ENCODE data around the gene TSSC4.

The TSSC4 gene

DNA sequence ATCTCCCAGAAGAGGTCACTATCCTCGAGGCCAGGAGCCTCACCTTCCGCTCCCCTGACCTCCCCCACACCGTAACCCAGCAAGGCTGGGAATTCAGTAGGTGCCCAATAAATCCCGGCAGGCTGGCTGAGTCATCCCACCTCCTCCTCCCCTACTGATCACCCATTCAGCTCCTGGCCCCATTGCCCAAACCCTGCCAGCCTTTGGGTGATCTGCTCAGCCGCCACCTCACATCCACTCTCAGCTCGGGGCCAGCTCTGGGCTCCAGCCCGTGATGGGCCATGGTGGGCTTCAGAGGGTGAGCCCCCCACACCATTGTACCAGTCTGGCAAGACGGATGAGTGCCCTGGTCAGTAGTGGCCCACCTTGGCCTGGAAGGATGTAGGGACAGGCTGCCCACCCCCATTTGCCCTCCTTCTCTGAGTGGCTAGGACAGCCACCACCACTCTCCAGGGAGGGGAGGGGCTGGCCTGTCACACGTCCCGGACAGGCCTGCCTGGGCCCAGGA is 35.5 kb downstream of the TSSC4 start:
- DNase-seq, result no peak

DNA sequence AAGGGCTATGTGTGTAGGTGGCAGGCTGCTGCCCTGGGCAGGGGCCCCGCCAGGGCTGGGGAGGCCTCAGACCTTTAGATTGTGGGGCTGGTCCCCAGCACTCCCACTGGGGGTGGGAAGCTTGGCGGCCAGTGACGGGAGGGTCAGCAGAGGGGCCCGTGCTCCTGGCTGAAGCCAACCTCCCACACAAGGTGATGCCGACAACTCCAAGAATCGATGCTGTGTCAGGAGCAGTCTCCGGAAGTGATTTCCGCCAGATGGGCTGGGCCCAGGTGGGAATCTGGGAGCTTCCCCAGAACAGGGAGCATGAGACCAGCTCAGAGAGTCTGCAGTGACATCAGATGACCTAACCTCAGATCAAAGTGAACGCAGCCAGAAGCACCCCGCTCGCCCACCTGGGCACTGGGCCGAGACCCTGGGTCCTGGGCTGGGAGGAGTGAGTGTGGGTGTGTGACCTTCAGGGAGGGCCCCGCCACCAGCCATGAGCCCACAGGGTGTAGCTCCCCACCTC is 36.0 kb downstream of the TSSC4 start:
- no peak for DNase-seq

DNA sequence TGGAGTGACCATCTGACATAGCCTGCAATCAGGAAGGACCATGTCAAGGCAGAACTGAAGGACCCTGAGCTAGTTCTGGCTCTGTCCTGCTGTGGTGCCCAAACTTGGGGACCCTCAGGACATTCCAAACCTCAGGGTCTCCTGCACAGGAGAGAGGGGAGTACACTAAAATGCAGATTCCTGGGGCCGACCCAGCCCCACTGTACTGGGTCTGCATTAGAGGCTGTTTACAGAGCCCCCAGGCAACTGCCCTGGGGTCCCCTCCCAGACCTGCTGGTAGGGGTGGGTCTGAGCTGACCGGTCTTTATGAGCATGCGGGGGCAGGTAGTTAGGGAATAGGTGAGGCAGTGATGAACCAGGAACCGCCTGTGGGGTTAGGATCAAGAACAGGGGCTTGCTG is 37.0 kb downstream of the TSSC4 start:
- no peak for DNase-seq

DNA sequence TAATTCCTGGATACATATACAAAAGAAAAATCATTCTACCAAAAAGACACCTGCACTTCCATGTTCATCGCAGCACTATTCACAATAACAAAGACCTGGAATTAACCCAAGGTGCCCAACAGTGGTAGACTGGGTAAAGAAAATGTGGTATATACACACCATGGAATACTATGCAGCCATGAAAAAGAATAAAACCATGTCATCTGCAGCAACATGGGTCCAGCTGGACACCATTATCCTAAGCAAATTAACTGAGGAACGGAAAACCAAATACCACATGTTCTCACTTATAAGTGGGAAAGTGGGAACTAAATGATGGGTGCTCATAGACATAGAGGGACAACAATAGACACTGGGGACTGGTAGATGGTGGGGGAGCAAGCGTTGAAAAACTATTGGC is 39.3 kb downstream of the TSSC4 start:
- no peak for DNase-seq

DNA sequence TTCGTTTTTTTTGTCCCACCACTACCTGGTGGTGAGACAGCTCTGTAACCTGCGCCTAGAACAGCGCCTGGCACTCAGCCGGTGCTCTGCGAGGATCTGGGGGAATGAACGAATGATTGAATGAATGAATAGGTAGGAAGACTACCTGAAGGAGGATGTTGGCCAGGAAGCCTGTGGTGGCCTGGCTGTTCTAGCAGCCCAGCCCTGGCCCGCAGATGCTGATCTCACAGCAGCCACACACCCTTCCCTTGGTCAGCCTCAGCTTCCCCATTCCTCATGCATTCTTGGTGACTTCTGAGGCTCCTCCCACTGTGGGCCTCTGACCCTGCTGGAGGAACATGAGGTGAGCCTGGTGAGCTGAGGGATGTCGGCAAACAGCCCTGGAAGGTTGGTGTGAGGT is 40.1 kb downstream of the TSSC4 start:
- DNase-seq, result no peak

DNA sequence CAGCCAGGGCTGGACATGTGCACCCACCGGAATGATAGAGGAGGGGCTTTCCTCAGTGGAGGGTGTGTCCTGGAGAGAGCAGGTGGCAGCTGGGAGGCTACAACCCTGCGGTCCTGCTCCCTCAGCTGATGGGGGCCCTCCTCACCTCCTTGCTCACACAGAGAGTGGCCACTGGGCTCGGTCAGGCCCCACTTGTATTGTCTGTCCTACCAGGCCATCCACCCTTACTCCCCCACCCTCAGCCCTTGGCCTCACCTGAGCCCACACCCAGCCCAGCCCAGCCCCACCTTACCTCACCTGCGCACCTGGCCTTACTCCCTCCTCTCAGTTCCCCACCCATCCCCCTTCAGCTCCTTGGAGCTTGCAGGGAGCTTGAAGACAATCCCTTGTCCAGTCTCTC is 40.6 kb downstream of the TSSC4 start:
- no peak for DNase-seq

DNA sequence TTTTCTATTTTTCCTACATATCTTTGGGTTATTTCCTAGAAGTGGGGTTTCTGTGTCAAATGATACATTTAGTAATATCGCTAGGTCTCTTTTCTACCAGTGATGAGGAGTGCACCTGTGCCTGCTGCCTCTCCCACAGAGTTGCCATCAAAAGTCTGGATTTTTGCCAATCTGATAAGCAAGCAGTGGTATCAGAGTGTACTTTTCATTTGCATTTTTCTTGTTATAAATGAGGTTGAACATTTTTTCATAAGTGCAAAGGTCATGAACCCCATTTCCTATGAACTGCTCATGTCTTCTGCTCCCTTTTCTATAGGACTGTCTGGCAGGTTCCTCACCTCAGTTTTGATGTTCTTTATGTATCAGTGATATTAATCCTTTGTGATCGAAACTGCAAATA is 42.0 kb downstream of the TSSC4 start:
- no peak for DNase-seq

DNA sequence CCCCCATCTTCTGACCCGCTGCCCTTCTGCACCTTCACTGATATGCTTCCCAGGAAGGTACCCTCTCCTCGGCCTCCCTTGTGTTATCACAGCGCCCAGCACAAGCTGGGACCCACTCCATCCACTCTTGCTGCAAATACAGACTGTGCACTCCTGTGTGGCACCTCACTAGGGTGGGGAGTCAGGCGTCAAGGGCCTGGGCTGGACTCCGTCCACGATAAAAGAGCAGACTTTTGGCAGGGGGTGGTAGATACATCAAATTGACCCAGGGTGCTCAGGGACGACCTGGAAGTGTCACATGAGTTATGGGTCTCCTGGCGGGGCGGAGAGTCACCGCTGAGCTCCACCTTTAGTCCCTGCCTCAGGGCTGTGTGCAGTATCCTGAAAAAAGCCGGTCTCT is 42.9 kb downstream of the TSSC4 start:
- DNase-seq, result no peak

DNA sequence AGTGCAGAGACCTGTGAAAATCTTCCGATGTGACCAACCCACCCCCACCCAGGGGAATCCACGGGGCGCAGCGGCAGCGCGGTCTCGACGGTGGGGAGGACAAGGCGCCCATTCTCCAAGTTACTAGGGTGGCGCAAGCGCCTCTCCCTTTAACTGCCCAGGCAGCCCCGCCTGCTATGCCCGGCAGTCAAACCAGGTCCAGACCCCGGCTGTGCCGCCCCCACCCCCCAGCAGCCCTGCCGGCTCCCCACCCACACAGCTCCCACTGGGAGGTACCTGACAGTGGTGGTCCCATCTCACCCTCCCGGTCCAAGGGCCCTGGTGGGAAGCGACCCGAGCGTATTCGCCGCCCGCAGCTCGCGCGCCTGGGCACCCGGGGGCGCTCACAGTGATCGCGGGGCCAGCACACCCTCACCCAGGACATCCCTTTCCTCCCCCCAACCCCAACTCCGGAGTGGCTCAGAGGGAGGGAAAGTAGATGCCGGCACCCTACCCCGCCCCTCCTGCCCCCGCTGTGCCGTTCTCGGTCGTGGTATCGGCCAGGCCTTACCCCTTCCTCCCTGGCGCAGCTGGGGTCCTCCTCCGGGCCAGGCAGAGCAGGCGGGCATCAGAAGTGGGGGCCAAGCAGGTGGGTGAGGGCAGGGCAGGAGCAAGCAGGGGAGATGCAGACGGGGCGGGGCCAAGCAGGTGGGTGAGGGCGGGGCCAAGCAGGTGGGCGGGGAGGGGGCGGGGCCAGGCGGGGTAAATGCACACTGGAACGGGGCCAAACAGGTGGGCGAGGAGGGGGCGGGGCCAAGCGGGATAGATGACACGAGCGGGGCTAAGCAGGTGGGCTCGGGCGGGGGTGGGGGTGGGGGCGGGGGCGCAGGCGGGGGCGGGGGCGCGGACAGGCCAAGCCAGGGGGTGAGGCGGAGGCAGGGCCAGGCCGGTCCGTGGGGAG is 43.6 kb downstream of the TSSC4 start, which contains the start of gene TRPM5:
TSS of gene TRPM5 (minus strand) at position 634 of the 940 bp plus-strand sequence. CDS start 21,478 bp downstream, outside the sequence.
- DNase-seq, result peak; percentile 64 to 80

DNA sequence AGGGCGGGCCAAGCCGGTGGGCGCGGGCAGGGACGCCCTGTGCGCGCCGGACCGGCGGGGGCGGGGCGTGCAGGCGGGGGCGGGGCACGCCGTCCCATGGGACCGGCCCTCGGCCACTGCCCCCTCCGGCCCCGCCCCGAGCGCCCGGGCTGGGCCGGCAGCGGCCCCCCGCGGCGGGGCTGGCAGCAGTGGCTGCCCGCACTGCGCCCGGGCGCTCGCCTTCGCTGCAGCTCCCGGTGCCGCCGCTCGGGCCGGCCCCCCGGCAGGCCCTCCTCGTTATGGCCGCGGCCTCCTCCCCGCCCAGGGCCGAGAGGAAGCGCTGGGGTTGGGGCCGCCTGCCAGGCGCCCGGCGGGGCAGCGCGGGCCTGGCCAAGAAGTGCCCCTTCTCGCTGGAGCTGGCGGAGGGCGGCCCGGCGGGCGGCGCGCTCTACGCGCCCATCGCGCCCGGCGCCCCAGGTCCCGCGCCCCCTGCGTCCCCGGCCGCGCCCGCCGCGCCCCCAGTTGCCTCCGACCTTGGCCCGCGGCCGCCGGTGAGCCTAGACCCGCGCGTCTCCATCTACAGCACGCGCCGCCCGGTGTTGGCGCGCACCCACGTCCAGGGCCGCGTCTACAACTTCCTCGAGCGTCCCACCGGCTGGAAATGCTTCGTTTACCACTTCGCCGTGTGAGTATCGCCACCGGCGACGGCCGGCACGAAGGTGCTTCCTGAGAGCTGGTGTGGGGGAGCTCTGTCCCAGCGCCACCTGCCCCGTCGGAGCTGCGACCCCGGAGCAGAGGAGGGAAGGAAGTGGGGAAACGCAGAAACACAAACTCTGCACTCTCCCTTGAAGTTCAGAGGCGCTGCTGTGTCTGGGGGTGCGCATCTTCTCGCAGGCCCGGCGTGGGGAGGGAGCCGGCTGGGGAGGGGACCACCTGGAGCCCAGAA is 44.5 kb downstream of the TSSC4 start, which contains the start of gene KCNQ1:
TSS of gene KCNQ1 (plus strand) at position 188 of the 925 bp plus-strand sequence. CDS start at position 279, 91 bp downstream.
- DNase-seq, result peak; percentile 33 to 55

DNA sequence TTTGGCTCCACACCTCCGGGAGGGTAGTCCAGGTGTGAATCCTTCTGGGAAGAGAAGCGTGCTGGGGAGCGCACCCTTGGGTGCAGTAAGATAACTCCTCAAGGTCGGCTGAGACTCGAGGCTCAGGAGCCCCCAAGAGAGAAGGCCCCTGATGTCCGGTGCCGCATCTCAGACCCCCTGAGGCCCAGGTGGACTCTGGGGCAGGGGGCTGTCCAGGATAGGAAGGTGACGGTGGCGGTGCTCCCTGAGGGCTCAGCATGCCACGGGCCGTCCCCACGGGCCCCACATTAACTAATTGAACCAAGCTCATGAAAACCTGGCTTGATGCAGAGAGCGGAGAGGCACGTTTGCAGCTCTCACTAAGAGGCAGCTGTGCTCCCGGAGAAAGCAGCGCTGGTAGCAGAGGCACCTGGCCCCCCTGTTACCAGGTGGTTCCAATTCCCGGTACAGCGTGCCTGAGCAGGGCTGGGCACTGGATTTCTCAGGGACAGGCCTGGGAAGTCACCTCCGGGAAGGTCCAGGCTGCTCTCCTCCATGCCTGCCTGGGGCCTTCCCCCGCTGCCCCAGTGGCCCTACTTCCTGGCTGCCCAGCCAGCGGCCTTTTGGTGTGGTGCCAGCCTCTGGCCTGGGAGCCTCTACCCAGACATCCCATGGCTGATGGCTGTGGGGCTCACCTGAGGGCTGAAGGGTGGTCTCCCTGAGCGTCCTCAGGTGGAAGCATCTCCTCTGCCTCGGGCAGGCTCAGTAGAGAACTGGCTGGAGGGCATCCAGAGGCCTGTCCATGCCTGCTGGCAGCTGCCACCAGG is 45.4 kb downstream of the TSSC4 start:
- no peak for DNase-seq

DNA sequence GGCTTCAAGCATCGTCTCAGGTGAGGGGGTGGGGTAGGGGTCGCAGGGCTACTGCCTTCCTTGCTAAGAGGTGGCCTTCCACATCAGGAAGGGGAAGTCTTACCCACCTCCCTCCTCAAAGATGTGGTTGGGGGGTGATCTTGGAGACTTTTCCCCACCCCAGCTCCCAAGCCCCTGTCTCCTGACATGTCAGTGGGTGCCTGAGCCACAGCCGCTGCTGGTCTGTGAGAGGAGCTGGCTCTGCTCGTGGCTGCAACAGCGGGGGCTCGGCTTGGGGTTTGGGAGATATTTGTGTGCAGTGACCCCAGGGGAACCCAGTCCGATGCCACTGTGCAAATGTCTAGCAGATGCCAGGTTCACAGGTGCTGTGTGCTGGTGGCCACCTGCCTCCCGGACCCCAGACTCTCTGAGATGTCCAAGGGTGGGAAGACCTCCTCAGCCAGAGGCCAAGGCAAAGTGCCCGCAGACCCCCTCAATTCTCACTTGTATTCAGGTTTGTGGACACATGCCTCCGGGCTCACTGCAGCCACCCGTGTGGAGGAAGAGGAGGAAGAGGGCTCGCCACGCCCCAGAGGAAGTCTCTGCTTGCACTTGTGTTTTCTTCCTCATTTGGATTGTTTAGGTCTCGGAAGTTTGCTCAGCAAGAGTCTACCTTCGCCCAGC is 46.2 kb downstream of the TSSC4 start:
- peak in 1 of 2 donors; percentile 24 for DNase-seq

DNA sequence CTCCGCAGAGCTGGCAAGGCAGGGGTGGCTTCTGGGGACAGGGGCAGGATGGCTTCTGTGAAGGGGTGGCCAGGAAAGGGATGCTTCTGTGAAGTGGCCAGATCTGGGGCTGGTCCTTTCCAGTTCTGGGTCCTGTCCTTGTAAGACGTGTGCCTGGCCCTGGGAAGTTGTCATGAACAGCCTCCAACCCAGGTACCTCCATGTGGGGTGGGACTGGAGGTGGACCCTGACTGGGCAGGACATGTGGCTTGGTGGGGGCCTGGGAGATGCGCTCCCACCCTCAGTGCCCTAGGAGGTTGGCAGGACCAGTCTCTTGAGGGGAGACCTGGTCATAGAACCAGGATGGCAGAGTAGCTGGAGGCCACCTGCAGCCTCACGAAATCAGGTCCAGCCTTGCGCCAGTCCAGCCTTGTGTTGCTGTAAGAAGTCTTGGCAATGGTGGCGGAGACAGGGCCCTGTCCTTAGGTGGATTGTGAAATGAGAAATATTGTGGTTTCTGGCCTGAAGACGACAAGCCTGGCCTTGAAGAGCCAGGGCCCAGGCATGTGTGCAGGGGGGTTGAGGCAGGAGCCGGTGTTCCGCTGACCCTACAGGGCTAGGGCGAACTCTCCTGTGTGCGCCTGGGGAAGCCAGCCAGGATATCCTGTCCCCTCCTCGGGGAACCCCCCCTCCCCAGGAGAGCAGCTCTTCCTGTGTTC is 46.9 kb downstream of the TSSC4 start:
- DNase-seq, result no peak

DNA sequence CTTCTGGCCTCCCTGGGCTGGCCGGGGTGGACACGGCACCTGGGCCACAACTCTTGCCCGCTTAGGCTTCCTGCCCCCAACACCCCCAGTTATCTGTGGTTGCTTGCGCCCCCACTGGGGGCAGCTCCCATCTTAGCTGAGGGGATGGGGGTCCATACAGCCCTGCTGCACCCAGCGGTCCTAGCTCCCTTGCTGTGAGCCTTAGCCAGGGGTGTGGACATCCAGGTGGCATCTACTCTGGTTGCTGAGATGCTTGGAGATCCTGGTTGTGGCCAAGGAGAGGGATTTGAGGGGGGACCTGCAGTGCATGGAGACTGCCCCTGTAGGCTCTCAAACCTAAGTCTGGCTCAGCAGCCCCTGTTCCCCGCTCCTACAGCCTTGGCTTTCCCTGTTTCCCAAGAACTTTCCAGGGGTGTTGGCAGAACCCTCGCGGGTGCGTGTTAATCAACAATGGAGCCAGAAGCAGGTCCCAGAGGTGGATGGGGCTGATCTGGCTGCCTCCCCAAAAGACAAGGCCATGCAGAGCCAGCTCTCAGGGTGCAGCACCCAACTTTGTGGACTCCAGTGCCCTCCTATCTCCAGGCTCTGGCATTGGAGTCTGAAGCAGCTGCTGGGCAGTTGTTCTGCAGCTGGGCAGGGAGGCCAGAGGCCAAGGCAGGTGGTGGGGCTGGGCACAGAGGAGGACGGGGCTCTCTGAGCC is 47.6 kb downstream of the TSSC4 start:
- DNase-seq, result no peak

DNA sequence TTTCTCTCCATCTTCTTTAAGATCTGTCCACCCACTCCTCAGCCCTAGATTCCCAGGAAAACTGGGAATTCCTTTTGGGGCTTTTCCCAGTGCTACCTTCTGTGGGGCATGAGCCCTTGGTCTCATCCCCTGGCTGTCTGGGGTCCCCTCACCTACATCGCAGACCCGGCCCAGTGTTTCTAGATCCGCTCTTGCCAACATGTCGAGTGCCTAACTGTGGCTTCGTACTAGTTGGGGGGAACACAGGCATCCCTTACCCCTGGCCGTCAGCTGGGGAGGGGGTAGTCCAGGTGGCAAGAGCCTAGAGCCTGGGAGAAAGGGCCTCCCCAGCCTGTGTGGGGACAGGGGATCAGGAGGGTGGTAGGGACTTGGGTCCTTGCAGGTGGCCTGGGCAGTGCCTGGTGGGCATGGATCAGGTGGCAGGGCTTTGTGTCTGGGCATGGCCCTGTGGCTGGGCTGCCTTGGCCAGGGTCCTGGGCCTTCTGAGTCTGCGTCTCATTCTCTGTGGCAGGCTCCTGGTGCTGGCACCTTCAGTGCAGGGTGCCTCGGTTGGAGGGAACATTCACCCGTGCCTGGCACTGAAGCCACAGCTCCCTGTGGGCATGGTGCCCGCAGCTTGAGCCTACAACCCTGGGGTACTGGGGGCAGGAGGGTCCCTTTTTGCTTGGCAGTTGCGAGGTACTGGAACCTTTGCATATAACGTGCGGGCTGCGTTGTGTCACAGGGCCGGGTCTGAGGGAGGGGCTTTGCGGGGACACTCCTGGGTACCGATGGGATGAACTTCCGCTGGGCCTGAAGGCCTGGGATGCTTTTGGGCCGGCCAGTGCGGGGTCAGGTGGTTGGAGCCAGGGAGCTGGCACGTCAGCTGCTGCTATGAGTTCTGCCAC is 48.4 kb downstream of the TSSC4 start:
- no peak for DNase-seq

DNA sequence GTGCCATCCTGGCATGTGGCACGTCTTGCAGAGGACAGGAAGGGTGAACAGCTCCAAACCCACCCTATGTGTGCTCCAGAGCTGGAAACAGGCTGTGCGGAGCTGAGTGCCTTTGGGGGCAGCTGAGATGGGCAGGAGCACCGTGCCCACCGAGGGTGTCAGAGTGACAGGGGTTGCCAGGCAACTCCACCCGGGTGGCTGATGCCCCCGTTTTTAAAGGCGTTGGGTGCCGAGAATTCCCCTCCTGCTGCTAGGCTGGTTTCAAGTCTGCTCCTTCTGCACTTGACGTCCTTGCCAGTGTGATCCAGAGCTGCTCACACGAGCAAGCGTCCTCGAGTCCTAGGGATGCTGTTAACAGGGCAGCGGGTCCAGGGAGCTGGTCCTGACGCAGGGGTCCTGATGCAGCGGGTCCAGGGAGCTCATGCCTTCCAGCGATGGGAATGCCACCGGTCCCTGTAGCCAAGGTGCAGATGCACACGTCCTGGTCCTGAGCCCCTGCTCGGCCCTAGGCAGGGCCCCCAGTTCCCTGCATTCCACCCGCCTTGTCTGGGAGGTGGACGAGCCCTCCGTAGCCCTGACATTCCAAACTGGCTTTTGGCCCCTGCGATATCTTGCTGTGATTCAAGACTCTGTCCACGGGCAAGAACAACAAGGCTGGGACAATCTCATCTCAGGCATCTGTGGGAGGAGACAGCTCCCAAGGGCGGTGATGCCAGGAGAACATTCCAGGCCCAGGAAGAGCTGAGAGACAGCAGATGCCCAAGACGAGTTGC is 49.2 kb downstream of the TSSC4 start:
- DNase-seq, result no peak

DNA sequence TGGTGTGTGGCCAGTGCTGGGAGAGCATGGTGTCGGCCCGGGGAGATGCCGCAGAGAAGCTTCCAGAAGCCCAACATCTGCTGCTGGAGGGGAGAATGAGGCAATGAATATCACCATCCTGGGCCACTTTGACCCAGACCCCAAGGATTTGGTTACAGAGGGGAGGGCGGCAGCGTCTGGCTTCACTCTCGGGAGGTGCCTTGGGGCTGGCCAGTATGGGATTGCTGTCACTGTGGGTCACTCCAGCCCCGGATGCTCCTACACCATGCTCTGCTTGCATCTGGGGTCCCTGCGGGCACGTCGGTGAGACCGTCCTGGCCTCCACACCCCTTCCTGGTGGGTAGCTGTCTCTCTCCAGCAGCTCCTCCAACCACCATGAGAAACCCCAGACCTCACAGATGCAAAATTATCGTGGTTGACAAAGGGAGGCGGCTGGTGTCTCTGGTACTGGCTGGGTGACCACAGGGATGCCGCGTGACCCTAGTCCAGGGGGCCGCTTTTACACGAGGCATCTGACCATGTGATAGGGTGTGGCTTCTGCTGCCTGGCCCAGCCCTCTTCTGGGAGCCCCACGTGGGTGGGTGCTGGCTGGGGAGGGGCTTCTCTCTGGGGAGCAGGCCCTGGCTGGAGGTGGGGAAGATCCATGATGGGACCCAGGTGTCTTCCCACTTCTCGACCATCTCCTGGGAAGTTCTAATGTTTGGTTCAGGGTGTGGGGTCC is 49.9 kb downstream of the TSSC4 start:
- no peak for DNase-seq

DNA sequence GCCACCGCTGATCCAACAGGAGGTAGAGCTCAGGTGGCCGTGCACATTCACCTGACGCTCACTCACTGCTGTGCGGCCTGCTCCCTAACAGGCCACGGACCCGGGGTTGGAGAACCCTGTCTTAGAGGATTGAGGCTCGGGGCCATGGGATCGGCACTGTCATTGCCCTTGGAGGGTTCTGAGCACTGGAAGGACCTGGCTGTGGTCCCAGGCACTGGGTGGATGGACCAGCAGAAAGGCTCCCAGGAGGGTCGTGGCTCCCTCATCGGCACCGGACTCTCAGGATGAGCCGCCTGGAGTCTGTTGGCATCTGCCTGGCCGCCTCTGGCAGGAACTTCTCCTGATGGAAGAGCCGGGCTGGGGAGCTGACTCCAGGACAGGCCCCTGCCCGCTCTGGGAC is 50.8 kb downstream of the TSSC4 start:
- DNase-seq, result no peak
